ENCODE measurements around the gene KDM7A.
"Not testable (repeated sequence)": the region's sequence is repeated elsewhere in the genome, so short reads cannot be mapped to it uniquely, and the experiment has no call there.

Gene KDM7A

GRCh38 chr7:140176811-140177702 is at the start of gene KDM7A:
Gene KDM7A (minus strand): TSS chr7:140176983. CDS start chr7:140176937, 46 bp downstream.
- DNase-seq = peak; percentile 93

- DNase-seq = no peak
Observed at GRCh38 chr7:140225562-140226249, 48.9 kb upstream of the KDM7A start.

- no peak for DNase-seq
Observed at GRCh38 chr7:140223515-140224221, 46.9 kb upstream of the KDM7A start.

- no peak for DNase-seq
Observed at GRCh38 chr7:140222814-140223213, 46.0 kb upstream of the KDM7A start.

- DNase-seq = no peak
Observed at GRCh38 chr7:140219672-140220524, 43.1 kb upstream of the KDM7A start.

GRCh38 chr7:140218656-140219055 is 41.9 kb upstream of the KDM7A start:
- no peak for DNase-seq

- DNase-seq = no peak
Observed at GRCh38 chr7:140217750-140218501, 41.1 kb upstream of the KDM7A start.

- no peak for DNase-seq
Observed at GRCh38 chr7:140215281-140215680, 38.5 kb upstream of the KDM7A start.

GRCh38 chr7:140214075-140214684 is 37.4 kb upstream of the KDM7A start:
- DNase-seq = no peak

GRCh38 chr7:140213684-140214074 is 36.9 kb upstream of the KDM7A start:
- no peak for DNase-seq

GRCh38 chr7:140212100-140212881 is 35.5 kb upstream of the KDM7A start:
- no peak for DNase-seq

GRCh38 chr7:140211698-140212097 is 34.9 kb upstream of the KDM7A start:
- no peak for DNase-seq

- DNase-seq = peak; percentile 43
Observed at GRCh38 chr7:140209866-140210609, 33.3 kb upstream of the KDM7A start.

GRCh38 chr7:140206616-140207389 is 30.0 kb upstream of the KDM7A start:
- DNase-seq = no peak

GRCh38 chr7:140205600-140205999 is 28.8 kb upstream of the KDM7A start:
- DNase-seq = no peak

GRCh38 chr7:140203556-140203955 is 26.8 kb upstream of the KDM7A start:
- DNase-seq = no peak

- DNase-seq = not testable (repeated sequence)
Observed at GRCh38 chr7:140202942-140203341, 26.2 kb upstream of the KDM7A start.

- no peak for DNase-seq
Observed at GRCh38 chr7:140201393-140201792, 24.6 kb upstream of the KDM7A start.
